ENCODE results near the gene SOX6. TPM values are rescaled to one million over a fixed set of nuclear protein-coding genes. Genes with fewer than 3 reads are reported as not detected.

Gene SOX6
- polyA plus RNA-seq, 1 donor from 2014 or later, result 2.2 TPM

GRCh38 chr11:16346975-16347374, 9.4 kb downstream of the SOX6 start:
- H3K27me3 ChIP-seq (ENCODE audit: insufficient read depth, low read depth, low read length), result peaks cover 4% of the 10 kb centered on the region
- H3K36me3 ChIP-seq (ENCODE audit: insufficient read depth, low read length), result no peaks in the 10 kb centered on the region
- H3K4me3 ChIP-seq (ENCODE audit: low read length), result no peak overlapping the region
- H3K9me2 ChIP-seq (ENCODE audit: insufficient read depth, low read length), result no peaks in the 10 kb centered on the region
- peaks cover 6% of the 10 kb centered on the region for H3K79me2 ChIP-seq (replicated peaks; ENCODE audit: insufficient read depth, low read length)
- no peaks in the 10 kb centered on the region for H4K20me1 ChIP-seq (ENCODE audit: insufficient read depth)
- TF ChIP-seq SMC3 (conservative IDR thresholded peaks at IDR 0.05; ENCODE audit: poor library complexity), result no peak
- TF ChIP-seq CTCF (IDR thresholded peaks at IDR 0.05; ENCODE audit: poor library complexity, severe bottlenecking), result no peak
- no peak for TF ChIP-seq RAD21 (conservative IDR thresholded peaks at IDR 0.05)
- no peak for TF ChIP-seq TAF1 (IDR thresholded peaks at IDR 0.05; ENCODE audit: low read depth)
- no peak for TF ChIP-seq MXI1 (conservative IDR thresholded peaks at IDR 0.05; ENCODE audit: poor library complexity, severe bottlenecking)
- no peak for TF ChIP-seq EZH2 (IDR thresholded peaks at IDR 0.05; ENCODE audit: borderline replicate concordance, insufficient read depth, low read length, poor library complexity, severe bottlenecking)
- TF ChIP-seq POLR2AphosphoS5 (IDR thresholded peaks at IDR 0.05), result no peak
- TF ChIP-seq REST (IDR thresholded peaks at IDR 0.05; ENCODE audit: borderline replicate concordance), result no peak
- TF ChIP-seq EP300 (conservative IDR thresholded peaks at IDR 0.05; ENCODE audit: poor library complexity, severe bottlenecking), result no peak
- no peak overlapping the region for H3K27ac ChIP-seq (ENCODE audit: low read length)
- no peak overlapping the region for H3K4me2 ChIP-seq (ENCODE audit: low read length)
- no peaks in the 10 kb centered on the region for H3F3A ChIP-seq (ENCODE audit: insufficient read depth, low read length, poor library complexity, severe bottlenecking)
- H2AFZ ChIP-seq (ENCODE audit: low read depth, low read length), result no peak overlapping the region
- no peak overlapping the region for H3K9ac ChIP-seq (ENCODE audit: low read length)
- no peaks in the 10 kb centered on the region for H3K9me3 ChIP-seq (ENCODE audit: low read length)

- H3F3A ChIP-seq (ENCODE audit: insufficient read depth, low read length, poor library complexity, severe bottlenecking), result no peaks in the 10 kb centered on the region
- no peak overlapping the region for H3K9ac ChIP-seq (ENCODE audit: low read length)
- no peaks in the 10 kb centered on the region for H4K20me1 ChIP-seq (ENCODE audit: insufficient read depth)
- no peaks in the 10 kb centered on the region for H3K9me2 ChIP-seq (ENCODE audit: insufficient read depth, low read length)
- no peak overlapping the region for H3K4me2 ChIP-seq (ENCODE audit: low read length)
- peaks cover 4% of the 10 kb centered on the region for H3K27me3 ChIP-seq (ENCODE audit: insufficient read depth, low read depth, low read length)
- no peak overlapping the region for H3K4me3 ChIP-seq (ENCODE audit: low read length)
- H3K9me3 ChIP-seq (ENCODE audit: low read length), result no peaks in the 10 kb centered on the region
- H3K79me2 ChIP-seq (replicated peaks; ENCODE audit: insufficient read depth, low read length), result peaks cover 8% of the 10 kb centered on the region
- TF ChIP-seq REST (IDR thresholded peaks at IDR 0.05; ENCODE audit: borderline replicate concordance) (no peak), SMC3 (conservative IDR thresholded peaks at IDR 0.05; ENCODE audit: poor library complexity) (no peak), EZH2 (IDR thresholded peaks at IDR 0.05; ENCODE audit: borderline replicate concordance, insufficient read depth, low read length, poor library complexity, severe bottlenecking) (no peak), TAF1 (IDR thresholded peaks at IDR 0.05; ENCODE audit: low read depth) (no peak), POLR2AphosphoS5 (IDR thresholded peaks at IDR 0.05) (no peak)
- no peak overlapping the region for H2AFZ ChIP-seq (ENCODE audit: low read depth, low read length)
- H3K36me3 ChIP-seq (ENCODE audit: insufficient read depth, low read length), result no peaks in the 10 kb centered on the region
- H3K27ac ChIP-seq (ENCODE audit: low read length), result no peak overlapping the region
These were observed 14.5 kb downstream of the SOX6 start for GRCh38 chr11:16341853-16342252.
